GM23338 (cell line): Measurements from ENCODE around the gene PARVB.

Experiments used
- CREB1 ChIP-seq: fragments of 250-450 bp; sonication (Bioruptor Pico); IDR thresholded peaks from 2 replicates; pipeline ENCODE4 v1.5.0; 2020; ENCODE audit warnings: low read depth, mild to moderate bottlenecking, moderate library complexity
- EZH2 ChIP-seq: fragments of 200-600 bp; sonication (generic); IDR thresholded peaks from one replicate; pipeline ENCODE4 v1.8.0; 2017; ENCODE audit warnings: antibody characterized with exemption, mild to moderate bottlenecking, low read depth; ENCODE audit not compliant: unreplicated experiment
- POLR2AphosphoS5 ChIP-seq: IDR thresholded peaks from 2 replicates; pipeline ENCODE4 v1.6.1; 2016; ENCODE audit warnings: antibody characterized with exemption, low read depth
- ZNF331 ChIP-seq: fragments of 250-450 bp; sonication (Bioruptor Pico); IDR thresholded peaks from 2 replicates; pipeline ENCODE4 v1.5.0; 2020; ENCODE audit warnings: low read depth, mild to moderate bottlenecking, moderate library complexity
- TF ChIP-seq, protein P1 (sequence below), 2 experiments: fragments of 200-600 bp in 1 of 2; sonication (generic) in 1 of 2; conservative IDR thresholded peaks; 2 replicates each; pipeline versions ENCODE4 v1.5.1 to v1.6.1; 2016 to 2017; ENCODE audit warnings: antibody characterized with exemption in 2 of 2, low read depth in 2 of 2, mild to moderate bottlenecking in 2 of 2, moderate library complexity in 1 of 2
- TF ChIP-seq, protein P2 (sequence below): IDR thresholded peaks from one replicate; pipeline ENCODE4 v1.6.1; 2018; ENCODE audit warnings: antibody characterized with exemption; ENCODE audit not compliant: unreplicated experiment
- TF ChIP-seq, protein P3 (sequence below): IDR thresholded peaks from 2 replicates; pipeline ENCODE4 v1.6.1; 2016; ENCODE audit warnings: antibody characterized with exemption

DNA sequence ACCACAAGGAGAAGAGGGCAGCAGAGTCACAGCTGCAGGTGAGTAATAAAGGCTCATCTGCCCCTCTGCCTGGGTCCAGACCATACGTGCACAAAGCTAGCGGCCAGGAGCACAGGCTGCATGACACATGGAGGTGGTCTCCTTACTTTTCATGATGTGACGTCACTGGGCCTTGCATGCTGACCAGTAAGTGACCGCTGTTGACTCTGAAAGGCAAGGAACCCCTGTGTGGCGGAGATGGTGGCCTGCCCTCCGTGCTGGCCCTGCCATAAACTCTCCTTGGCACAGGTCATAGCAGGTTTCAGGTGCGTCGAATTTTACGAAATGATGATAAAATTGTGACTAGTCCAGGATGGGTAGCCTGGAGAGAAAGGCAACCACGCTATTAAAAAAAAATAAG, 149.1 kb downstream of the PARVB start:
- TF ChIP-seq, protein P1, sequence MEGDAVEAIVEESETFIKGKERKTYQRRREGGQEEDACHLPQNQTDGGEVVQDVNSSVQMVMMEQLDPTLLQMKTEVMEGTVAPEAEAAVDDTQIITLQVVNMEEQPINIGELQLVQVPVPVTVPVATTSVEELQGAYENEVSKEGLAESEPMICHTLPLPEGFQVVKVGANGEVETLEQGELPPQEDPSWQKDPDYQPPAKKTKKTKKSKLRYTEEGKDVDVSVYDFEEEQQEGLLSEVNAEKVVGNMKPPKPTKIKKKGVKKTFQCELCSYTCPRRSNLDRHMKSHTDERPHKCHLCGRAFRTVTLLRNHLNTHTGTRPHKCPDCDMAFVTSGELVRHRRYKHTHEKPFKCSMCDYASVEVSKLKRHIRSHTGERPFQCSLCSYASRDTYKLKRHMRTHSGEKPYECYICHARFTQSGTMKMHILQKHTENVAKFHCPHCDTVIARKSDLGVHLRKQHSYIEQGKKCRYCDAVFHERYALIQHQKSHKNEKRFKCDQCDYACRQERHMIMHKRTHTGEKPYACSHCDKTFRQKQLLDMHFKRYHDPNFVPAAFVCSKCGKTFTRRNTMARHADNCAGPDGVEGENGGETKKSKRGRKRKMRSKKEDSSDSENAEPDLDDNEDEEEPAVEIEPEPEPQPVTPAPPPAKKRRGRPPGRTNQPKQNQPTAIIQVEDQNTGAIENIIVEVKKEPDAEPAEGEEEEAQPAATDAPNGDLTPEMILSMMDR (conservative IDR thresholded peaks at IDR 0.05; ENCODE audit: low read depth in 2 of 2), result no peak
- TF ChIP-seq EZH2, result no peak
- no peak for TF ChIP-seq POLR2AphosphoS5
- TF ChIP-seq, protein P2, sequence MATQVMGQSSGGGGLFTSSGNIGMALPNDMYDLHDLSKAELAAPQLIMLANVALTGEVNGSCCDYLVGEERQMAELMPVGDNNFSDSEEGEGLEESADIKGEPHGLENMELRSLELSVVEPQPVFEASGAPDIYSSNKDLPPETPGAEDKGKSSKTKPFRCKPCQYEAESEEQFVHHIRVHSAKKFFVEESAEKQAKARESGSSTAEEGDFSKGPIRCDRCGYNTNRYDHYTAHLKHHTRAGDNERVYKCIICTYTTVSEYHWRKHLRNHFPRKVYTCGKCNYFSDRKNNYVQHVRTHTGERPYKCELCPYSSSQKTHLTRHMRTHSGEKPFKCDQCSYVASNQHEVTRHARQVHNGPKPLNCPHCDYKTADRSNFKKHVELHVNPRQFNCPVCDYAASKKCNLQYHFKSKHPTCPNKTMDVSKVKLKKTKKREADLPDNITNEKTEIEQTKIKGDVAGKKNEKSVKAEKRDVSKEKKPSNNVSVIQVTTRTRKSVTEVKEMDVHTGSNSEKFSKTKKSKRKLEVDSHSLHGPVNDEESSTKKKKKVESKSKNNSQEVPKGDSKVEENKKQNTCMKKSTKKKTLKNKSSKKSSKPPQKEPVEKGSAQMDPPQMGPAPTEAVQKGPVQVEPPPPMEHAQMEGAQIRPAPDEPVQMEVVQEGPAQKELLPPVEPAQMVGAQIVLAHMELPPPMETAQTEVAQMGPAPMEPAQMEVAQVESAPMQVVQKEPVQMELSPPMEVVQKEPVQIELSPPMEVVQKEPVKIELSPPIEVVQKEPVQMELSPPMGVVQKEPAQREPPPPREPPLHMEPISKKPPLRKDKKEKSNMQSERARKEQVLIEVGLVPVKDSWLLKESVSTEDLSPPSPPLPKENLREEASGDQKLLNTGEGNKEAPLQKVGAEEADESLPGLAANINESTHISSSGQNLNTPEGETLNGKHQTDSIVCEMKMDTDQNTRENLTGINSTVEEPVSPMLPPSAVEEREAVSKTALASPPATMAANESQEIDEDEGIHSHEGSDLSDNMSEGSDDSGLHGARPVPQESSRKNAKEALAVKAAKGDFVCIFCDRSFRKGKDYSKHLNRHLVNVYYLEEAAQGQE, result no peak
- TF ChIP-seq CREB1, result no peak
- TF ChIP-seq, protein P3, sequence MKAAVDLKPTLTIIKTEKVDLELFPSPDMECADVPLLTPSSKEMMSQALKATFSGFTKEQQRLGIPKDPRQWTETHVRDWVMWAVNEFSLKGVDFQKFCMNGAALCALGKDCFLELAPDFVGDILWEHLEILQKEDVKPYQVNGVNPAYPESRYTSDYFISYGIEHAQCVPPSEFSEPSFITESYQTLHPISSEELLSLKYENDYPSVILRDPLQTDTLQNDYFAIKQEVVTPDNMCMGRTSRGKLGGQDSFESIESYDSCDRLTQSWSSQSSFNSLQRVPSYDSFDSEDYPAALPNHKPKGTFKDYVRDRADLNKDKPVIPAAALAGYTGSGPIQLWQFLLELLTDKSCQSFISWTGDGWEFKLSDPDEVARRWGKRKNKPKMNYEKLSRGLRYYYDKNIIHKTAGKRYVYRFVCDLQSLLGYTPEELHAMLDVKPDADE, result no peak
- no peak for TF ChIP-seq ZNF331 (CRISPR knock-in tag)
